ENCODE data around the gene CCDC73. TPM values are rescaled to one million over a fixed set of nuclear protein-coding genes. Genes with fewer than 3 reads are reported as not detected.

CCDC73 gene
- total RNA-seq, 1 experiment from 2014 or later, result not detected

Other genes starting within 250 kb of the CCDC73 start
- gene EIF3M, start 210.8 kb downstream of the CCDC73 start, total RNA-seq (2014; rRNA removed; shearing (Covaris generic); ENCODE audit: low replicate concordance), result 416 and 548 TPM in 2 replicates
- gene PRRG4, start 35.3 kb upstream of the CCDC73 start, total RNA-seq (2014; rRNA removed; shearing (Covaris generic); ENCODE audit: low replicate concordance), result 0.13 and 1.4 TPM in 2 replicates
- 5.7 and 10.4 TPM in 2 replicates for gene QSER1, start 98.1 kb upstream of the CCDC73 start, total RNA-seq (2014; rRNA removed; shearing (Covaris generic); ENCODE audit: low replicate concordance)
- gene DEPDC7, start 221.2 kb upstream of the CCDC73 start, total RNA-seq (2014; rRNA removed; shearing (Covaris generic); ENCODE audit: low replicate concordance), result 4.8 and 6.2 TPM in 2 replicates
- gene TCP11L1, start 244.9 kb upstream of the CCDC73 start, total RNA-seq (2014; rRNA removed; shearing (Covaris generic); ENCODE audit: low replicate concordance), result 4.4 and 8.4 TPM in 2 replicates

Data from MG63 (cell line).